HL-60 (cell line): ENCODE results near the gene NBPF10.
"Not testable (repeated sequence)": the region's sequence is repeated elsewhere in the genome, so short reads cannot be mapped to it uniquely, and the experiment has no call there.

ENCODE experiments used
- DNase-seq, 2 experiments: peaks; one replicate each; pipeline ENCODE4 v3.0.0-alpha.2; 2010 to 2020; ENCODE audit warnings: low read depth in 1 of 2, low spot score in 1 of 2
- H3K27ac ChIP-seq: fragments of 250-450 bp; sonication (Bioruptor Pico); replicated peaks from 2 replicates; pipeline ENCODE4 v1.5.1; 2020; ENCODE audit warnings: mild to moderate bottlenecking, moderate library complexity
- H3K27me3 ChIP-seq: fragments of 250-450 bp; sonication (Bioruptor Pico); 2 replicates; pipeline ENCODE4 v1.5.1; 2021; ENCODE audit warnings: mild to moderate bottlenecking, moderate library complexity; ENCODE audit not compliant: insufficient read depth, poor library complexity, severe bottlenecking
- H3K4me3 ChIP-seq: replicated peaks from 2 replicates; pipeline ENCODE4 v1.5.1; 2011; ENCODE audit warnings: mild to moderate bottlenecking, control low read depth, low read length; ENCODE audit not compliant: insufficient read depth
- long read RNA-seq: library from polyadenylated mRNA; unstranded; transcript quantifications from one replicate; pipeline ENCODE4 v2.0.0, GENCODE V29; 2020

The NBPF10 gene, protein sequence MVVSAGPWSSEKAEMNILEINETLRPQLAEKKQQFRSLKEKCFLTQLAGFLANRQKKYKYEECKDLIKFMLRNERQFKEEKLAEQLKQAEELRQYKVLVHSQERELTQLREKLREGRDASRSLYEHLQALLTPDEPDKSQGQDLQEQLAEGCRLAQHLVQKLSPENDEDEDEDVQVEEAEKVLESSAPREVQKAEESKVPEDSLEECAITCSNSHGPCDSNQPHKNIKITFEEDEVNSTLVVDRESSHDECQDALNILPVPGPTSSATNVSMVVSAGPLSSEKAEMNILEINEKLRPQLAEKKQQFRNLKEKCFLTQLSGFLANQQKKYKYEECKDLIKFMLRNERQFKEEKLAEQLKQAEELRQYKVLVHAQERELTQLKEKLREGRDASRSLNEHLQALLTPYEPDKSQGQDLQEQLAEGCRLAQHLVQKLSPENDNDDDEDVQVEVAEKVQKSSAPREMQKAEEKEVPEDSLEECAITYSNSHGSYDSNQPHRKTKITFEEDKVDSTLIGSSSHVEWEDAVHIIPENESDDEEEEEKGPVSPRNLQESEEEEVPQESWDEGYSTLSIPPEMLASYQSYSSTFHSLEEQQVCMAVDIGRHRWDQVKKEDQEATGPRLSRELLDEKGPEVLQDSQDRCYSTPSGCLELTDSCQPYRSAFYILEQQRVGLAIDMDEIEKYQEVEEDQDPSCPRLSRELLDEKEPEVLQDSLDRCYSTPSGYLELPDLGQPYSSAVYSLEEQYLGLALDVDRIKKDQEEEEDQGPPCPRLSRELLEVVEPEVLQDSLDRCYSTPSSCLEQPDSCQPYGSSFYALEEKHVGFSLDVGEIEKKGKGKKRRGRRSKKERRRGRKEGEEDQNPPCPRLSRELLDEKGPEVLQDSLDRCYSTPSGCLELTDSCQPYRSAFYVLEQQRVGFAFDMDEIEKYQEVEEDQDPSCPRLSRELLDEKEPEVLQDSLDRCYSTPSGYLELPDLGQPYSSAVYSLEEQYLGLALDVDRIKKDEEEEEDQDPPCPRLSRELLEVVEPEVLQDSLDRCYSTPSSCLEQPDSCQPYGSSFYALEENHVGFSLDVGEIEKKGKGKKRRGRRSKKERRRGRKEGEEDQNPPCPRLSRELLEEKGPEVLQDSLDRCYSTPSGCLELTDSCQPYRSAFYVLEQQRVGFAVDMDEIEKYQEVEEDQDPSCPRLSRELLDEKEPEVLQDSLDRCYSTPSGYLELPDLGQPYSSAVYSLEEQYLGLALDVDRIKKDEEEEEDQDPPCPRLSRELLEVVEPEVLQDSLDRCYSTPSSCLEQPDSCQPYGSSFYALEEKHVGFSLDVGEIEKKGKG (N-terminal part only)
- long read RNA-seq, partial matches to known transcripts = 8 of 14 reads
- long read RNA-seq, other reads (novel, unspliced or antisense) = 6 of 14 reads

DNA sequence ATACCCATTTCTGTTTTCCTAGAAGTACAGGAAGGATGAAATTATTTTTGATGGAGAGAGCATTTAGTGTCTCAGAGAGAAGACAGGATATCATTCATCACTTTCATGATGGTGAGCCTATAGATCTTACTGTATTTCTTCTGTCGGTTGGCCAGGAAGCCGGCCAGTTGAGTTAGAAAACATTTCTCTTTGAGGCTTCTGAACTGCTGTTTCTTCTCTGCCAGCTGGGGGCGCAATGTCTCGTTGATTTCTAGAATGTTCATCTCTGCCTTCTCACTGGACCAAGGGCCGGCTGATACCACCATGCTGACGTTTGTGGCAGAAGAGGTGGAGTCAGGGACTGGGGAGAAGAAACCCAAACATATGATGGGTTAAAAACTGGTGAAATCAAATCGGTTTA is at the start of gene NBPF10:
Gene NBPF10 (minus strand): TSS at position 340 of the 400 bp plus-strand sequence. CDS start 35 bp downstream, at position 305.
- not testable (repeated sequence) for H3K4me3 ChIP-seq, DNase-seq, H3K27ac ChIP-seq, H3K27me3 ChIP-seq

DNA sequence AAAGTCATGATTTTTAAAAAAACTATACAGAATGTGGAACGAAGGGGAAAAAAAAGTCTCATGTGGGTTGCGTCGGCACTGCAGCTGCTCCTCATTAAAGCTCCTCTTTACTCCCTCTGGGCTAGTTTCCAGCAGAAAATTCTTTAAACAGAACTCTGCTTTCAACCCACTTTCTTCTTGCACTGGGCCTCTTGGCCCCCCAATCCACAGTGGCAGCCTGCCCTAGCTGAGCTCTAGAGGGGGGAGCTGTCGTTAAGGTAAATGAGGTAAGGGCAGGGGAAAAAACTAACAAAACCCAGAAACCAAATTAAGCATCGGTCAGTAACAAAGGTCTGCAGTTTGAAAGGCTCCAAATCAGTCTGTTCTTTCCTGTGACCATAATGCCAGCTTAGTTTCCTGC is 29.9 kb upstream of the NBPF10 start:
- DNase-seq, H3K27ac ChIP-seq, H3K4me3 ChIP-seq, H3K27me3 ChIP-seq: not testable (repeated sequence)

DNA sequence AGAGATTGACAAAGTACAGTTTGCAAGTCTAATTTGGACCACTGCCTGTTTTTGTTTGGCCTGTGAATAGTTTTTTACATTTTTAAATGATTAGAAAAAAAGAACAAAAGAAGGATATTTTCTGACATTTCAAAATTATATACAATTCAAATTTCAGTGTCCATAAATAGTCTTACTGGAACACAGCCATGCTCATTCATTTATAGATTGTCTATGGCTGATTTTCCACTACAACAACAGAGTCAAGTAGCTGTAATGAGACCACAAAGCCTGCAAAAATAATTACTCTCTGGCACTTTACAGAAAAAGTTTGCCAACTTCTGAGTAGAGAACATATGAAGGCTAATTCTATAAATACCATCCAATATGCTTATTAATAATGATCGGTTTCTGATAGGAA is 23.1 kb upstream of the NBPF10 start:
- DNase-seq, H3K4me3 ChIP-seq, H3K27ac ChIP-seq, H3K27me3 ChIP-seq: not testable (repeated sequence)

DNA sequence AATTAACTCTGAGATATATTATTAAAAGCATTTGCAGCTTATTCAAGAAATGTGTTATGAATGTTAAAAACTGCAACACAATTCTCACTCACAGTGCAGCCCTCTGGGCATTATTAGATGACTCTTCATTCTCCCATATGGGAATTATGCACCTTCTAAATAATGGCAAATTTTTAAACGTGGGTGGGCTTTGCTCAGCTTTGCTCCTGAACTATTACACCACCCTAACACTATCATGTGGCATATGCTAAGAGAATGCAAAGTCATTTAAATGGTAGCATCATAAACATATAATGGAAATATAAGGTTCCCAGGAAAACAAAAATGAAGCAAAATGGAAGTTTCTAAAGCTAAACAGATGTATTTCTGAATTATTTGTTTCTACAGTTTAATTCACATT is 22.7 kb upstream of the NBPF10 start:
- H3K27me3 ChIP-seq, DNase-seq, H3K4me3 ChIP-seq, H3K27ac ChIP-seq: not testable (repeated sequence)
